HG03521 (cell line): ENCODE data around the gene CUL5.
A peak's percentile ranks its signal among the peaks of the same experiment; 100 is the strongest.
"Not testable (repeated sequence)": the region's sequence is repeated elsewhere in the genome, so short reads cannot be mapped to it uniquely, and the experiment has no call there.

Experiments
- ATAC-seq: cut with Tn5 transposase; IDR thresholded peaks from one replicate; pipeline ENCODE4 v1.9.1; 2021; ENCODE audit warnings: mild to moderate bottlenecking, moderate library complexity; ENCODE audit not compliant: unreplicated experiment

Gene CUL5

GRCh38 chr11:108019870-108020540 is 11.3 kb downstream of the CUL5 start:
- ATAC-seq = no peak

- peak; percentile 76 for ATAC-seq
Measured at GRCh38 chr11:108025387-108026080, 16.8 kb downstream of the CUL5 start.

- no peak for ATAC-seq
Measured at GRCh38 chr11:108027057-108027456, 18.4 kb downstream of the CUL5 start.

GRCh38 chr11:108028822-108029441 is 20.2 kb downstream of the CUL5 start:
- ATAC-seq = not testable (repeated sequence)

DNA sequence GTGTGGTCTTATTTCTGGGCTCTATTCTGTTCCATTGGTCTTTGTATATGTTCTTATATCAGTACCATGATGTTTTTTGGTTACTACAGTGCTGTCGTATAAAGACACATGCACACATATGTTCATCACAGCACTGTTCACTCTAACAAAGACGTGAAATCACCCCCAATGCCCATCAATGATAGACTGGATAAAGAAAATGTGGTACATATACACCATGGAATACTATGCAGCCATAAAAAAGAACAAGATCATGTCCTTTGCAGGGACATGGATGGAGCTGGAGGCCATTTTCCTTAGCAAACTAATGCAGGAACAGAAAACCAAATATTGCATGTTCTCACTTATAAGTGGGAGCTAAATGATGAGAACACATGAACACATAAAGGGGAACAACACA is 22.9 kb downstream of the CUL5 start:
- ATAC-seq = not testable (repeated sequence)

GRCh38 chr11:108032800-108033199 is 24.1 kb downstream of the CUL5 start:
- no peak for ATAC-seq

DNA sequence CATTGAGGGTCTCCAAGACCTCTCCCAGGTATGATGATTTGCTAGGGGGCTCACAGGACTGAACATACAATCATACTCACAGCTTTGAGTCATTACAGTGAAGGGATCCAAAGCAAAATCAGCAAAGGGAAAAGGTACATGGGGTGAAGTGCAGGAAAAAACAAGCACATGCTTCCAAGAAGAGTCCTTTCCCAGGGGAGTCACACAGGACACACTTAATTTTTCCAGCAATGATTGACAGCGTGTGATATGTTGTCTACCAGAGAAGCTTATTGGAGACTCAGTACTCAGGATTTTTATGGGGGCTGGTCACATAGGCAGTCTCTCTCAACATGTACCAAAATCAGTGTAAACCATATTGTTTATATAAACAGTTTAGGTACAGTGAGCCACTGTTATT is 25.3 kb downstream of the CUL5 start:
- ATAC-seq = no peak

GRCh38 chr11:108034952-108035351 is 26.3 kb downstream of the CUL5 start:
- no peak for ATAC-seq

- ATAC-seq = no peak
Measured at GRCh38 chr11:108035690-108036089, 27.0 kb downstream of the CUL5 start.

- no peak for ATAC-seq
Measured at GRCh38 chr11:108037211-108037610, 28.5 kb downstream of the CUL5 start.

GRCh38 chr11:108037636-108038035 is 28.9 kb downstream of the CUL5 start:
- no peak for ATAC-seq

DNA sequence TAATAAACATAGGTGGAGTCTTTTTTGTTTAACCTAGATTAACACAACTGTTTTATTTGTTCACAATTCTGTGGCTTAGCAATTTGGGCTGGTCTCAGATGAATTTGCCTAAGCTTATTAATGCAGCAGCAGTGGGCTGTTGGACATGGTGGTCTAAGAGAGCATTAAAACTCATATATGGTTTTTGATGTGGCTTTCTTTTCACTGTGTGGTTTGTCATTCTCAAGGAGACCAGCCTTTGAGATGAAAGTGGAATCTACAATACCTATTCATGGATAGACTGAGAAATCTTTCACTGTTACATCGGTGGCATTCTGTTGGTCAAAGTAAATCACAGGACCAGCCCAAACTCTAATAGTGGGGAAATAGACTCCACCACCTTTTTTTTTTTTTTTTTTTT is 39.6 kb downstream of the CUL5 start:
- ATAC-seq = no peak

GRCh38 chr11:108062336-108062735 is 53.6 kb downstream of the CUL5 start:
- ATAC-seq = no peak

GRCh38 chr11:108063410-108063809 is 54.7 kb downstream of the CUL5 start:
- no peak for ATAC-seq

- ATAC-seq = no peak
Measured at GRCh38 chr11:108069947-108070346, 61.2 kb downstream of the CUL5 start.

DNA sequence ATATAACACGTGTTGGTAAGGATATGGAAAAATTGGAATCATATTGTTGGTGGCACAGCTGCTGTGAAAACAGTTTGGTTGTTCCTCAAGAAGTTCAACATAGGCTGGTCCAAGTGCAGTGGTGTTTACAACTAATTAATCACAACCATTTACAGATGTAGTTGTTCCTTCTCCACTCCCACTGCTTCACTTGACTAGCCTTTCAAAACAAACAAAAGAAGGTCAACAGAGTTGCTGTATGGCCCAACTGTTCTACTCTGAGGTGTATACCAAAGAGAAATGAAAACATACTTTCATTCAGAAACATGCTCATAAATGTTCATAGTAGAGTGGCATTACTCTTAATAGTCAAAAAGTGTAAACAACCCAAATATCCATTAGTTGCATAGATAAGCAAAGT is 76.1 kb downstream of the CUL5 start:
- ATAC-seq = no peak

- ATAC-seq = no peak
Measured at GRCh38 chr11:108085672-108086071, 77.0 kb downstream of the CUL5 start.

DNA sequence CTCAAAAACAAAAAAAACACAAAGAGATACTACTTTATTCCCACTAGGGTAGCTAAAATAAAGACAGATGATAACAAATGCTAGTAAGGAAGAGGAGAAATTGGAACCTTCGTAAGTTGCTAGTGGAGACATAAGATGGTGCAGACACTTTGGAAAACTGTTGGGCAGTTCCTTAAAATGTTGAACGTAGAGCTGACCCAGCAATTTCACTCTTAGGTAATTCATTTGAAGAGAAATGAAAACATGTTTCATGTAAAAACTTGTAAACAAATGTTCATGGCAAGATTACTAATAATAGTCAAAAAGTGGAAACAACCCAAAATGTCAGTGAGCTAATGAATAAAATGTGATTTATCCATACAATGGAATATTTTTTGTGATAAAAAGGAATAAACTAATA is 83.4 kb downstream of the CUL5 start:
- no peak for ATAC-seq

- ATAC-seq = no peak
Measured at GRCh38 chr11:108093128-108093904, 84.6 kb downstream of the CUL5 start.

DNA sequence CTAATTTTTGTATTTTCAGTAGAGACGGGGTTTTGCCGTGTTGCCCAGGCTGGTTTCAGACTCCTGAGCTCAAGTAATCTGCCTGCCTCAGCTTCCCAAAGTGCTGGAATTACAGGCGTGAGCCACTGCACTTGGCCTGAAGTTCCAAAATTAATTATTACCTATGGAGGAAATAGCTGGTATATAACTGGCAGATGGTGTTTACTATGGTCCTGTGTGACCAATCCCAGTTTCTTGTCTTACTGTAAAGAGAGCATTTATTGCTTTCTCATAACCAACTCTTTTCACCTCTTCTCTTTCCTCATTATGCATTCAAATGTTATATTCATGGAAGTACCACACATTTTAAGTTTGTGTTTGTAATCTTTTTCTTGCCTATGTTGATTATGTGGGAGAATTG is 88.5 kb downstream of the CUL5 start:
- no peak for ATAC-seq

- ATAC-seq = no peak
Measured at GRCh38 chr11:108101090-108101775, 92.5 kb downstream of the CUL5 start.
